GM12892 (cell line): ENCODE results near the gene RHOT2.

Experiments
- POLR2A ChIP-seq: IDR thresholded peaks from 2 replicates; pipeline ENCODE4 v1.6.1; 2011; ENCODE audit warnings: low read depth, low read length, control low read depth
- POLR2AphosphoS5 ChIP-seq: IDR thresholded peaks from 2 replicates; pipeline ENCODE4 v1.6.1; 2011; ENCODE audit warnings: low read depth, low read length, control low read depth
- TAF1 ChIP-seq: IDR thresholded peaks from 2 replicates; pipeline ENCODE4 v1.6.1; 2011; ENCODE audit warnings: low read depth, mild to moderate bottlenecking, control low read depth, low read length, borderline replicate concordance

DNA sequence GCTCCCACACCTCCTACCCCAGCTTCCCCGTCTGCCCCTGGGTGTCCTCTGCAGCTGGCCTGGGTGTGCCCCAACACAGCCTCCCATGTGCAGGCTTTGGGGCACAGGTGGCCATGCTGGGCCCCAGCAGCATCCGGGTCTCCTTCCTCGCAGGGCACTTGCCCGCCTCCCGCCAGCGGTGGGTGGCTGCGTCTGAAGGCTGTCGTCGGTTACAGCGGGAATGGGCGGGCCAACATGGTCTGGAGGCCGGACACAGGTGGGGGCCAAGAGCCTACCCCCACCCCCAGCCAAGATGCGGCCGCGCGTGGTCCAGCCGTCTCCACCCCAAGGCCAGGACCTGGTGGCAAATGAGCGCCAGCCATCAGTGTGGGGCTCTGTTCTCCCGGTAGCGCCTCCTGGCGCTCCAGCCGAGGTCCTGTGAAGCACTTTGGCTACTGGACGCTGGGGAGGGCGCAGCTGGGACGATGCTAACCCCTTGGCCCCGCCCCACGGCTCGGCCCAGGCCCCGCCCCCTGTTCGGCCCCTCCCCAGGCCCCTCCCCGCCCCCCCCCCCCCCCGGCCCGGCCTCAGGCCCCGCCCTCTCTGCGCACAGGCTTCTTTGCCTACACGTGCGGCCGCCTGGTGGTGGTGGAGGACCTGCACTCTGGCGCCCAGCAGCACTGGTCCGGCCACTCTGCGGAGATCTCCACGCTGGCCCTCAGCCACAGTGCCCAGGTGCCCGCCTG is 7.3 kb upstream of the RHOT2 start:
- TF ChIP-seq TAF1 = no peak
- no peak for TF ChIP-seq POLR2AphosphoS5
- no peak for TF ChIP-seq POLR2A
